ENCODE measurements around the gene BMERB1. TPM values are rescaled to one million over a fixed set of nuclear protein-coding genes. Genes with fewer than 3 reads are reported as not detected.

The BMERB1 gene
- total and polyA plus RNA-seq, 4 donors = 5.6 to 33.3 (median 9.0) TPM

- DNase-seq (ENCODE audit: low spot score) = no peak
- Histone ChIP-seq H3K9me3 (ENCODE audit: control insufficient read depth in 4 of 4, low read length in 3 of 4) (no peaks in the 10 kb centered on the region), H3K27ac (ENCODE audit: low read depth in 1 of 2, low read length in 2 of 2) (no peak overlapping the region), H3K4me3 (ENCODE audit: low read depth in 1 of 3, low read length in 3 of 3) (no peak overlapping the region), H3K4me1 (ENCODE audit: control insufficient read depth in 4 of 4, insufficient read depth in 4 of 4, low read length in 3 of 4) (peaks cover 7 to 17% (median 11%) of the 10 kb centered on the region in 4 donors), H3K9ac (ENCODE audit: low read depth in 1 of 2, low read length in 2 of 2) (no peak overlapping the region), H3K36me3 (ENCODE audit: control insufficient read depth in 4 of 4, insufficient read depth in 3 of 4, low read depth in 1 of 4, low read length in 3 of 4) (no peaks in the 10 kb centered on the region), H3K27me3 (ENCODE audit: control insufficient read depth in 4 of 4, insufficient read depth in 4 of 4, low read length in 3 of 4) (no peaks in the 10 kb centered on the region)
- no peak for TF ChIP-seq JUND (IDR thresholded peaks at IDR 0.05)
- TF ChIP-seq YY1 (IDR thresholded peaks at IDR 0.05) = no peak
- no peak for TF ChIP-seq RXRA (IDR thresholded peaks at IDR 0.05)
- TF ChIP-seq RAD21 (IDR thresholded peaks at IDR 0.05) = no peak
- no peak for TF ChIP-seq EGR1 (IDR thresholded peaks at IDR 0.05; ENCODE audit: low read depth in 2 of 2)
- TF ChIP-seq MAX (IDR thresholded peaks at IDR 0.05) = no peak
- TF ChIP-seq NR2F2 (IDR thresholded peaks at IDR 0.05) = no peak
- TF ChIP-seq CTCF (IDR thresholded peaks at IDR 0.05; ENCODE audit: low read depth, low read length, missing input control) = no peak
- no peak for TF ChIP-seq HNF4A (conservative IDR thresholded peaks at IDR 0.05)
- TF ChIP-seq GABPA (IDR thresholded peaks at IDR 0.05 in 1 of 2, conservative IDR thresholded peaks at IDR 0.05 in 1 of 2) = no peak
- TF ChIP-seq HNF4G (IDR thresholded peaks at IDR 0.05) = no peak
- TF ChIP-seq FOXA2 (IDR thresholded peaks at IDR 0.05) = no peak
- WGBS = 74% methylated on average over 9 of the region's 9 CpGs
Observed at GRCh38 chr16:15493466-15494180, 59.2 kb downstream of the BMERB1 start.

- Histone ChIP-seq H3K36me3 (ENCODE audit: control insufficient read depth in 4 of 4, insufficient read depth in 3 of 4, low read depth in 1 of 4, low read length in 3 of 4) (no peaks in the 10 kb centered on the region), H3K9ac (ENCODE audit: low read depth in 1 of 2, low read length in 2 of 2) (no peak overlapping the region), H3K4me3 (ENCODE audit: low read depth in 1 of 3, low read length in 3 of 3) (no peak overlapping the region), H3K9me3 (ENCODE audit: control insufficient read depth in 4 of 4, low read length in 3 of 4) (no peaks in the 10 kb centered on the region), H3K27ac (ENCODE audit: low read depth in 1 of 2, low read length in 2 of 2) (no peak overlapping the region), H3K4me1 (ENCODE audit: control insufficient read depth in 4 of 4, insufficient read depth in 4 of 4, low read length in 3 of 4) (peaks cover 2 to 10% (median 6%) of the 10 kb centered on the region in 4 donors), H3K27me3 (ENCODE audit: control insufficient read depth in 4 of 4, insufficient read depth in 4 of 4, low read length in 3 of 4) (no peaks in the 10 kb centered on the region)
- WGBS = 78% methylated on average over 4 of the region's 4 CpGs
- TF ChIP-seq EGR1 (IDR thresholded peaks at IDR 0.05; ENCODE audit: low read depth in 2 of 2) = no peak
- TF ChIP-seq RXRA (IDR thresholded peaks at IDR 0.05) = no peak
- TF ChIP-seq MAX (IDR thresholded peaks at IDR 0.05) = no peak
- no peak for TF ChIP-seq ZBTB33 (IDR thresholded peaks at IDR 0.05)
- no peak for TF ChIP-seq REST (IDR thresholded peaks at IDR 0.05)
- no peak for TF ChIP-seq CTCF (IDR thresholded peaks at IDR 0.05; ENCODE audit: low read depth, low read length, missing input control)
- no peak for TF ChIP-seq HNF4A (conservative IDR thresholded peaks at IDR 0.05)
- no peak for TF ChIP-seq ATF3 (IDR thresholded peaks at IDR 0.05)
- no peak for TF ChIP-seq RAD21 (IDR thresholded peaks at IDR 0.05)
- no peak for TF ChIP-seq FOXA2 (IDR thresholded peaks at IDR 0.05)
- TF ChIP-seq NR2F2 (IDR thresholded peaks at IDR 0.05) = no peak
- TF ChIP-seq YY1 (IDR thresholded peaks at IDR 0.05) = no peak
- TF ChIP-seq GABPA (IDR thresholded peaks at IDR 0.05 in 1 of 2, conservative IDR thresholded peaks at IDR 0.05 in 1 of 2) = no peak
- no peak for DNase-seq (ENCODE audit: low spot score)
Observed at GRCh38 chr16:15494236-15494635, 59.8 kb downstream of the BMERB1 start.
